ENCODE data around the gene HPF1.
"Not testable (repeated sequence)": the region's sequence is repeated elsewhere in the genome, so short reads cannot be mapped to it uniquely, and the experiment has no call there.

The HPF1 gene

DNA sequence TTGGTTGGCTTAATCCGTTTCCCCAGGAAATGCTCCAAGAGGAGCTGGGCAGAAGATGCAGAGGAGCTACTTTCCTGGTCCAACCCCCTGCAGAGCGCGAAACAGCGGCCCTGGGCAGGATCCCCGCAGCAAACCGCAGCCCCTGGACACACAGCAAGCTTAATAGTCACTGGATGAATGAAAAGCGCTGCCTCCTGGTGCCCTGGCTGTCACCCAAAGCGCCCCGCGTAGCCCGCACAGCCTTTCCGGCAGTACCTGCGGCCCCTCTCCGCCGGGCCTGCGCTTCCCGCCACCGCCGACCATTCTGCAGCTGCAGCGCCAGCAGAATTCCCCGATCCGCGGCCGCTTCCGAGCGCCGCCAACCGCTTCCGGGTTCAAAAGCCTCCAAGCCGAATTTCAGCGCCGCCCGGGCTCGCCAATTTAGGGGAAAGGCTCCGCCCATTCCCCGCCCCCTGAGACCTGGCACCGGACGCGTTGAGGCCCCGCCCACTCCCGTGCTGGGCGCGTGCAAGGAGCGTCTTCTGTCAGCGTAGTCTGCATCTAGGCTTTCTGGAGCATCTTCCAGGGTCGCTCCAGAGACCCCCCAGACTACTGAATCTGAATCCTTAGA, at the start of gene HPF1:
TSS of gene HPF1 (minus strand) at position 370 of the 610 bp plus-strand sequence. CDS start at position 303, 67 bp downstream.
- DNase-seq: peak; percentile 39

DNA sequence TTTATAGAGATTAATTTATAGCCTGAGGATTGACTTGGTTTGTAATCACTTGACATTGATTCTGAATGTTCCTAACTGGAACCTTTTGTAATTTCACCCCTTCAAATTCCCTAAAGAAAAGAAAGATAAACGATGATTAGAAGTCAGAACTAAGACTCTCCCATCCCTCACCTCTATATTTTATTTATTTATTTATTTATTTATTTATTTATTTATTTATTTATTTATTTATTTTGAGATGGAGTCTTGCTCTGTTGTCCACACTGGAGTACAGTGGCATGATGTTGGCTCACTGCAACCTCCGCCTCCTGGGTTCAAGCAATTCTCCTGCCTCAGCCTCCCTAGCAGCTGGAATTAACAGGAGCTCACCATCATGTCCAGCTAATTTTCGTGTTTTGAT, 49.0 kb upstream of the HPF1 start:
- not testable (repeated sequence) for DNase-seq

DNA sequence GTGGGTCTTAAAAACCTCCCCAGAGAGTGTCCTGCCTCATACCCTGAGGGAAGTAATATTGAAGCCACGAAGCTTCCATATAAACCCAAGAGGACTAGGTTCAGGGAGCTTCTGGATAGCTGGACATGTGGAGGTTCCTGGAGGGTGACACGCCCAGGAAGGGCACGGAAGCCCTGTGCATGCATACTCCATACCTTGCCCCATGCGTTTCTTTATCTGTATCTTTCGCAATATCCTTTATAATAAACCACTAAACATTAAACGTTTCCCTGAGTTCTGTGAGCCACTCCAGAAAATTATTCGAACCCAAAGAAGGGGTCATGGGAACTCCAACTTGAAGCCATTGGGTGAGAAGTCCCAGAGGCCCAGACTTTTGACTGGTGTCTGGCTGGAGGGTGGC, 45.7 kb upstream of the HPF1 start:
- DNase-seq: no peak

DNA sequence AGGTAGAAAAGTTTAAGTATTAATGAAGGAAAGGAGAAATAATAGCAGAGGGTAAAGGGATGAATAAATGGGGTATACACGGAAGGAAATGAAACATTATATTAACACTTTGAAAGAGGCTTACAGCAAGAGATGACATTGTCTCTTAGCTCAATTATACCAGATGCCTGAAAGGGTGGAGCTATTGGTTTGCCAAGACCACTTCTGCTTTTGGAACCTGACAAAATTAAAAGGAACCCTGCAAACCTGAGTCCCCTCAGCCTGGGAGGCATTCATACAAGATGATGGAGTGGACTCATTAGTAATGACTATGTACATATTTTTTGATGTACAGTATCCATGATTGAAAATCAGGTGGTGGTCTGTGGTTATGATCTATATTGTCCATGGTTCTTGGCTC, 45.1 kb upstream of the HPF1 start:
- DNase-seq: no peak

DNA sequence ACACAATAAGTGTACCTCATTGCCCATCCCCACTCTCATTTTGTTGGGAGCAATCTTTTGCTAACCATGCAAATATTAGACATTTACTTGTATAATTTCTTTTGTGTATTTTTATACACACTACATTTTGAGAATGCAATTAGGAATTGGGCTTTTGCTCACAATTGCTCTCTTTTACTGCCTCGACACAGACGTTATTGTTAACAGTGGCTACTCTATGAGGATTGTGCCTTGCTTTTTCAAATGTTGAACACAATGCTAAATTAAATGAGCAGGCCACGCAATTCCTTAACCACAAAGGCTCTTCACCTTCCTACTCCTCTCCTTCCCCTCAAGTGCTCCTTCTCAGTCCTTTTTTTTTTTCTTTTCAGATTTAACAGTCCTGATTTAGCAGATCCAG, 42.8 kb upstream of the HPF1 start:
- no peak for DNase-seq

DNA sequence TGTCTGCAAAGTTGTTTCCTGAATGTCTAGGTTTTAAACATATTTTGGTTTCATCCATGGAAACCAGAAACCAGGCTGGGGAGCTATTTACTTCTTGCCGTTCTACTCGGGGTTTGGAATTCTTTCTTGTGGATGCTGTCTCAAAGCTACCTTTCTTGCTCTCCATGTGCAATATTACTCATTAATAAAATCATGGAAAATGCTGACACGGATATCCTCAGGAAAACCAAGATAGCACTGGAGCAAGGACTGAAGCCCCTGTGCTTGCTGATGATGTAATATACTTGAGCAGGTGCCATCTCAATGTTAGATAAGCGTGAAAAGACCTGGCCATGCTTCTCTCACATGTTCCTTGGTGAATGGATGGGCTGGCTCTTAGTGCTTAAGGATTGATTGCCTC, 41.5 kb upstream of the HPF1 start:
- no peak for DNase-seq

DNA sequence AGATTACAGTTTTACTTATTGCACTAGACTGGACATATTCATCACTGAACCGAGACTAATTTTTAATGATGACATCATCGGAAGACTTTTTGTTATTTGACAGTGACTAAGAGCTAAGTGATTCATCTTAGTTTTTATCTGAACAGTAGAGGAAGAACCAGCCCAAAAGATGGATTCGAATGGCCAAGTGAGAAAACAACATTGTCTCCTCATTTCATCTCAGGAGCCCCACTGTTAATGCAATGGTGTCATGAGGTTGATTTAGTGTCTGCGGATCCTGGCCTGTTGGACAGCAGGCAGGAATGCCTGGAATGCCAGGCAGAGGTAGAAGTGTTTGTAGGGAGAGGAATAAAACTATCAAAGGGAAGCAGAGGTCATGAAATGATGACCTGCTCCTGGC, 37.8 kb upstream of the HPF1 start:
- DNase-seq: no peak

DNA sequence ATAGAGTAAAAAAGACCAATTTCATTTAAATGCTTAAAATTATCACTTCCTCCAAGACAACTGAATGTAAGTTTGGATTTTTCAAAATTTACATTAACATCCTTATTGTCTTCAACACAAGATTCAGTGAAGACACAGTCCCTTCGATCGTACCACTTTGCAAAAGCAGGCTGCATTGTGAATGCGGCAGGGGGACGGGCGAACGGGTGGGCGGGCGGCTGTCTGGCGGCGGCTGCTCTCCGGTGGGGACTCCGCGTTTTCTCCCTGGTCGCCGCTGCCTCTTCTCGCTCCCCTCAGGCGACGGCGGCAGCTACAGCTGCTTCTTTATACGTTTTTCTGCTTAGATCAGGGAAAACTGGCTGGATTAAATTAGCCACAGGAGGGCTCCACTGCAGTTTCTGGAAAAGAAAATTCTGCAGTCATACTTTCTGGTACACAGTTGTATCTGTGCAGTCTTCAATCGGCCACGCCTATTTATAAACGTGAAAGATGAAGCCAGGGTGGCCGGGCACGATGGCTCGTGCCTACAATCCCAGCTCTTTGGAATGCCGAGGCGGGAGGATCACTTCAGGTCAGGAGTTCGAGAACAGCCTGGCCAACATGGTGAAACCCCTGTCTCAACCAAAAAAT, 33.9 kb upstream of the HPF1 start:
- no peak for DNase-seq

DNA sequence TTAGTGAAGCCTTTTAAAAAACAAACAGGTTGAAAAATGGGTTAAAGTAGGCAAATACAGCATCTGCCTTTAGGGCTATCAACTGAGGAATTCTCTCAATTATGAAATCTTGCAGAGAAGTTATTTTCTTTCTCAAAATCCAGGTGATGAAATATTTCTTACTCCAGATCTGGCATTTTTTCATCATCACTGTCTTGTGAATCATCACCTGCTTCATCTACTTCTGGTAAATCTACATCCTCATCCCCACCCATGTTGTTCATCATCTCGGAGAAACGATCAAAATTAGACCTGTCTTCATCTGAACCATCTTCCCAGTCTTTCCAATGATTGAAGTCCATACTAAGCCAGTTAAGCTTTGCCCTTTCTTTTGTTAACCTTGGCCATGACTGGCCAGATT, 33.3 kb upstream of the HPF1 start:
- DNase-seq: no peak

DNA sequence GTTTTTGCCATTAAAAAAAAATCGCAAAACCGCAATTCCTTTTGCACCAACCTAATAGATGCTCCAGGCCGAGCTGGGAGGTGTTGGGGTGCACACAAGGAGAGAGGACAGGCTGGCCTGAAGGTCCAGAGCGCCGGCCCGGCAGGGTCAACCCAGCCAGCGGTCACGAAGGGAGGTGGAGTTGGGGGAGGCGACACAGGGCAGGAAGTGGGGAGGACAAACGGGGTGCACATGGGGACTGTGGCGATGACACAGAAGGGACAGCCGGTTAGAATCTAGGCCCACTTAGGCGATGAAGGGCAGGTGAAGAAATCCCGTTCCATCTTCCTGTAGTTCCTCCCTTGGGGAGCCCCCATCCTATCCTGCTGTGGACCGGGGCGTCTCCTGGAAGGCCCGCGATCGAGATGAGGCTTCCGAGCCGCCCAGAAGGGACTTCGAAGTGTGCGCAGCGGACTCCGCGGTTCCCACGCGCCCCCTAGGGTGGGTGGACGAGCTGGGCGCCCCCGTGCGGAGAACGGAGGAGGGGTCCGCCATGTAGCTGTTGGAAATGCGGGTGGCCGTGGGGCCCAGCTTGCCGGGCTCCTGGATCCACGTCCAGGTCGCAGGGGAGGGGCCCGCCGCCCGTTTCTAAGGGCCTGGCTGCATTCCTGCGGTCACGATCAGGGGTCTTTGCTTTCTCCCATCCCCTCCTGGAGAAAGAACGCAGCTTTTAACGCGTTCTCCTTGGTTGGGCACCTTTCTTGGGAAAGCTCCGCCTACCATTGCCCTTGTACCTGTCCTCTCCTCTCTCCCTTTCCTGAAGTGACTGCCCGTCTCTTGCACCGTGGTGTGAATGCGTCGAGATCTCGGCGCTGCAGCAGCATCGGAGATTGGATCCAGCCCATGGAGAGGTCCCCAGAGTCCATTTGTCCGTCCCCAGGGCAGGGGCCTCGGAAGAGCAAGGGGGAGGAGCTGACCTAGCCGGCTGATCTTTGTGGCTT, 17.0 kb upstream of the HPF1 start:
- DNase-seq: no peak

DNA sequence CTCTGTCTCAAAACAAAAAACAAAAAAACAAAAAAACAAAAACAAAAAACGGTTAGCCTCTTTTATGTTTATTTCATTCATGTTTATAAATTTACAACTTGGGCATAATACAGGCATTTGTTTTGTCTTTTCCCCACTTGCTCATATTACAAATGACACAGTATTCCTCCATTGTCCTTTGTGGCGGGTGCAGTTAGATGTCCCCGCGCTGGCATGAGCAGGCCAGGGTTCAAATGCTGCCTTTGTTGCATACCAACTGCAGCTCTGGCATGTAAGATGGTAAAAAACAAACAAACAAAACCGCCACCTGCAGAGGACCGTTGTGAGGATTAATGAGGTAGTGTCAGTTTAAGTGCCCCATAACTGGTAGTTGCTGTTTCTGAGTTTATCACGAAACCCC, 16.1 kb upstream of the HPF1 start:
- DNase-seq: no peak

DNA sequence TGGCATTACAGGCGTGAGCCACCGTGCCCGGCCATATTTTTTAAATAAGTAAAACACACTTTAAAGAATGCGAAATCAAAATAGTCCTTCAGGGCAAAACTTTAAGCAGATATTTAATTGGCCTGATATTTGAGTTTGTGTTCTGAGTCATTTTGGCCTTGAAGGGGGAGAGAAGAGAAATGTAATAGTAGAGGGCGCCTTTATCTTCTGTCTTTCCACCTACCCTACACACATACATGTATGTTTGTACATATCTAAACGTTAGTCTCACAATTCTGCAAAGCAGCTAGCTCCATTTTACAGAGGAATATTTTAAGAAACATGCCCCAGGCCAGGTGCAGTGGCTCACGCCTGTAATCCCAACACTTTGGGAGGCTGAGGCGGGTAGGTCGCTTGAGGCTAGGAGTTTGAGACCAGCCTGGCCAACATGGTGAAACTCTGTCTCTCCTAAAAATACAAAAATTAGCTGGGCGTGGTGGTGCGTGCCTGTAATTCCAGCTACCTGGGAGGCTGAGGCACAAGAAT, 13.9 kb upstream of the HPF1 start:
- DNase-seq: not testable (repeated sequence)

DNA sequence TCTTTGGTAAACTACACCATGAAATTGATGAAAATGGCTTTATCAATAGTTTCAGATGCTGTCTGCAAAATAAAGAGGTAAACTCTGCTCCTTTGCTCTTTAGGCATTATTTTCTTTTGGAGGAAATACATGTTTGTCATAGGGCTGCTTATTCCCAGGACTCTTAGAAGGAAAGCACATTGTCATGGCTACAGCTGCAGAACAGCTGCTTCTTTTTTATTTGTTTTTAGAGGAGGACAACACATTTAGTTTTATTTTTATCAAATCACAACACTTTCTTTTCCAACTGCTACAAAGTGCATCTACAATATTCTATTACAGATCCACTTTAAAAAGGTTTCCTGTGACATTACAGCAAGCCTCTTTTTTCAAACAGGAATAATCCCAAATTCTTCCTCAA, 12.7 kb upstream of the HPF1 start:
- no peak for DNase-seq

DNA sequence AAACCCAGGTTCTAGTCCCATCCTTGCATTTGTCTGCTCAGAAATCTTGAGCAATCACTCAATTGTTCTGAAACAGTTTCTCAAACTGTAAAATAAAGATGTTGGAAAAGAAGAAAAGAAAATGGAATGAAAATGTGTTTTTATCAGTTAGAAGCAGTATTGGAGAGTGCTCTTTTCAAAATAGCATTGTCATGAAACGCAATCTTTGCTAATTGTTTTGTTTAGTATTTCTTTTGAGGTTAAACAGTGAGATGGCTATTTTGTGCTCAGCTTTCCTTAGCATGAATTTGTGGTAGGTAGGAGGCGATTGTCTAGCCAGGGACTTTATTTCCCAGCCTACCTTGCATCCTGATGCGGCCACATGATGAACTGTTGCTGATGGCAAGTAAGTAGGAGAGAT, 10.6 kb upstream of the HPF1 start:
- DNase-seq: no peak

DNA sequence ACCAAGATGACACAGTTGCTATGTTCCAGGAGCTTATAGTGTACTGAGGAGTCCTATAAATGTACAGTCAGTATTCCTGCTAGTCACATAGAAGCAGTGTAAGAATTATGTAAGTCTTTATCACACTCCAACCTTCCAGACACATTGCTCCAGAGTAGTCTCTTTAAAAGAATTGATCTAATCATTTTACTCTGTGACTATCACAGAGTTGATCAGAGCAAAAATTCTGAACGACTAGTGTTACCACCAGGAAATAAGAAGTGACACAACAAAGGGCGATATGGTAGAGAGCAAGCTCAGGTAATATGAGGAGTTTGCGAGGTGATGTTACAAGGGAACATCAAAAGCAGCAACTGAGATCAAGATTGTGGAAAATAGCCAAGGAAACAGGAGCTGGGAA, 9.0 kb upstream of the HPF1 start:
- no peak for DNase-seq

DNA sequence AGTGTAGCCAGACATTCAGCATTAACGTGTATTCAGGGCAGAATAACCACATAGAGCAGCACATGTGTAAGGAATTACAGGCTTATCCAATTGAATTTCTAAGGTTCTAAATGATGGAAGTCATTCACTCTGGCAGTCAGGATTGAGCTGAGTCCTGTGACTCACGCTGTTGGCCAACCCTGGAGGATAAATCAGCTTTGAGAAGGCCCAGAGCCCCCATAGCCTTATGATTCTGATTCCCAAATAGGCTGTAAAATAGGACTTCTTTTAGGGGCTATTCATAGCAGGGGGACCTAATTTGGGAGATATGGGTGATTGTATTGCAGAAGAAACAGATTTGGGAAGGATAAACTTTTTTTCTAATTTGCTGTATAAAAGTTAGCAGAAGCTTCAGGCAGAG, 8.1 kb upstream of the HPF1 start:
- no peak for DNase-seq

DNA sequence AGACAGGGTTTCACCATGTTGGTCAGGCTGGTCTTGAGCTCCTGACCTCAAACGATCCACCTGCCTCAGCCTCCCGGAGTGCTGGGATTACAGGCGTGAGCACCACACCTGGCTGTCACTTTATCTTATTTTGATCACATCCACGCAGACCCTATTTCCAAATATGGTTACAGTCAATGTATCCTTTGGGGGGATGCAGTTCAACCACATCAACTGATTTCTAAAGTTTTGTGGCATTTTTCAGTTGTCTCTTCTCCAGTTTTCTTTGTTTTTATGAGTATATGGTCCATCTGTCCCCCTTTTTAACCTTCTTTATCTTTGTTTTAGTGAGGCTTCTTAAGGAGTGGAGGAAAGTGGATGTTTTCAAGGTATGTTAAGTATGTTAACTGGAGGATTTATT, 4.1 kb upstream of the HPF1 start:
- no peak for DNase-seq

DNA sequence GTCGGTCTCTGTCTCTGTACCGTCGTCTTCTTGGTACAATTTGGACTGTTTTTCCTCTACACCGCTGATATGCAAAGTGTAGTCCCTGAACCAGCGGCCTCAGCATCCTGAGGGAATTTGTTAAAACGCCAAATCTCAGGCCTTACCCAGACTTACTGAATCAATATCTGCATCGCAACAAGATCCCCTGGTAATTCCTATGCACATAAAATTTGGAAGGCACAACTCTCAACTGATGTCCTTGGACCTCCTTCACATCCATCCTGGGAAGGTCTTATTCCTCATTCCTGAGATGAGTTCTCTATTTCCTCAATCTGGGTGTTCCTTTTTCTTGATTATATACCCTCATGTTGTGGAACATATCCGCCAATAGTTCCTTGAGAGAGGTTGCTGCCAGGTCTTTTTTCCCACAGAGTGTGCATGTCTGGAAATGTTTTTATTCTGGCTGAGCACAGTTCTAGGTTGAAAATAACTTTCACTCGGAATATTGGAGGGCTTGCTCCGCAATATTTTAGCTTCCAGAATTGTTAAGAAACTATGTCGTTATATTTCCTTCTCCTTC, 738 bp upstream of the HPF1 start:
- no peak for DNase-seq

DNA sequence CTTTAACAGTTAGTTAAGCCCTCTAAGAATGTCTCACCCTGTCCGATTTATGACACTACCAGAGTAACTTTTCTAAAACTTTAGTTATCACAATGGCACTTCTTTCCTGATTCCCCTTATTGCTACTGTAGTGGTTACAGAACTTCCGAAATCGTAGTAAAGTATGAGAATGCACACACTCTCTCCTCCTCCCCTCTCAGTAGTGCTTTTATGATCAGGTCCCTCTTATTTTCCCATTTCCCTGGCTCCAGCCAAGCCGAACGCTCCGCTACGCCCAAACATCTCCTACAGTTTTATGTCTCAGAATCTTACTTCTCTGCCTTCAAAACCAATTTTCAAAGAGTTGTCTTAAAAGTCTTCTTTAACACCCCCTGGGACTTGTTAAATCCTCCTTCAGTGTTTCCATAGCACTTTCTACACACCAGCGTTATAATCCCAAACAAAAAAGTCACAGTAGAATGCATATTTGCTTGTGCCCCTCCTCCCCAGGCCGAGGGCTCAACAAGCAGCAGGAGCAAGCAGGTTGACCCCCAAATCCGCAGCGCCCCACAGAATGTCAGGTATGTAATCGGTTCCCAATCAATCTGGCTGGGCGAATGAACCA, 671 bp downstream of the HPF1 start:
- DNase-seq: no peak

DNA sequence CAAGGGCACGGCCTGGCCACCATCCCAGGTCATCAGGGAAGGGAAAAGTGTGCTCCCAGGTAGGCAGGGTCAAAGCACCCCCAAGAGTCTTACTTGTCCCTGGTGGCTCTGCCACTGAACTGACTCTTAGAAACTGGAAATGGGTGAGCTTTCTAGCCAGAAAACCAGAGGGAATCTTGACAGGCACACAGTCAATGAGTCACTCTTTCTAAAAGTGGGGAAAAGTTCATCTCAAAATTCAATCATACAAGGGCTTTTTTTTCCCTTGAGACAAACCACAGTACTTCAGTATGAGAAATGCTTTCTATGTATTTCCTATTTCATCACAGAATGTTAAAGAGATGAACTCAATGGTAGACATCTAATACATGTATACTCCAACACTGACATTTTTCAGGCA, 12.5 kb downstream of the HPF1 start:
- no peak for DNase-seq

DNA sequence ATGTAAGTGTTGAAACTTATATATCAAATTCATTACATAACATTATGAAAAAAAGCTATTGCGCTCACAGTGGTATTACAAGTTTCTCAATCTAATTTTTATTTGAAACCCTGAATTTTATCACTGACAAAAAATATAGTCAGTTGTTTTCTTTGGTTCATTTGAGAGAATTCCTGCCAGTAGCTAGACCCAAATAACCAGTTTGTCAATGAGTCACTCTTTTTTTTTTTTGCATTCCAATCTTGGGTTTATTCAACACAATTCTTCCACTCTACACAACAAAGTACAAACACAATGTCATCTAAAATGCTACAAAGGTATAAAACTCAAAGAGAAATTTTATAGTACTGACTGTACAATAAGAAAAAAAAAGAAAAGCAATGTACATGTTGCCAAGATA, 13.1 kb downstream of the HPF1 start:
- no peak for DNase-seq

DNA sequence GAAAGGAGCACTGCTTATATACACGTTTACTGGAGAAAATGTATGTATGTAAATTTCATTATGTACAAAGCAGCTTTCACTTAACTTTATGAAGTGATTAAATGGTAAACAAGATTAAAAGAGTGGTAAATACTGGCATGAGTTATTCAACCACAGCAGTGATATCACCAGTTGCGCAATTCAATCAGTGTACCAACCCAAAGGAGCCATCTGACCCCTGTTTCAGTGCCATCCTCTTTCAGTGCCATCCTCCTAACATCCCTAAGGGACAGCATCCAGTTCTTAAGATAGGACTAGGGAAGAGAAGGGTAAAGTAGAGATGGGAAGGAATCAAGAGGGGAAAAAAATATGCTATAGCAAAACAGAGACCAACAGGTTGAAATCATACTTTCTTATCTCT, 16.2 kb downstream of the HPF1 start:
- DNase-seq: no peak

DNA sequence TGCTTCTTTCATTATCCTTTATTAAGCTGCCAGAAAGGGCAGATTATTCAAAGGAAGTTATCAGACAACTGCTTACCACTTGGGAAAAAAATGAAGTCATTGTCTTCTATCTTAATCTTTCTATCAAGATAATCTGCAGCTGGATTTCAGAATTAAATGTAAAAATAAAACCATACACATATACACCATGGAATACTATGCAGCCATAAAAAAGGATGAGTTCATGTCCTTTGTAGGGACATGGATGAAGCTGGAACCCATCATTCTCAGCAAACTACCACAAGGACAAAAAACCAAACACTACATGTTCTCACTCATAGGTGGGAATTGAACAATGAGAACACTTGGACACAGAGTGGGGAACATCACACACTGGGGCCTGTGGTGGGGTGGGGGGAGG, 19.1 kb downstream of the HPF1 start:
- not testable (repeated sequence) for DNase-seq

Data from NCI-H187 treated with DMSO at 0.1 percent for 48 hours (cell line).